SK-N-SH treated with all-trans-retinoic acid at 6 μM for 48 hours (cell line): Measurements from ENCODE around the gene PPARD.

Experiments
- ATAC-seq: fragments of 200-7000 bp; cut with Tn5 transposase; 3 replicates; pipeline ENCODE4 v1.9.1; 2020; ENCODE audit warnings: mild to moderate bottlenecking, moderate library complexity
- ARNTL ChIP-seq: fragments of 450-650 bp; formaldehyde crosslinking; IDR thresholded peaks from 2 replicates; pipeline ENCODE4 v1.5.0; 2020; ENCODE audit warnings: low read depth, mild to moderate bottlenecking, moderate library complexity, borderline replicate concordance
- CSDC2 ChIP-seq: fragments of 250-450 bp; sonication (Bioruptor Pico); IDR thresholded peaks from 2 replicates; pipeline ENCODE4 v1.5.0; 2020; ENCODE audit warnings: mild to moderate bottlenecking, moderate library complexity
- ESRRG ChIP-seq: fragments of 250-450 bp; sonication (Bioruptor Pico); IDR thresholded peaks from 2 replicates; pipeline ENCODE4 v1.6.1; 2021; ENCODE audit warnings: mild to moderate bottlenecking
- GLIS3 ChIP-seq: fragments of 250-450 bp; sonication (Bioruptor Pico); IDR thresholded peaks from 2 replicates; pipeline ENCODE4 v1.5.0; 2020; ENCODE audit warnings: mild to moderate bottlenecking, moderate library complexity
- ISL1 ChIP-seq: fragments of 250-450 bp; sonication (Bioruptor Pico); IDR thresholded peaks from 2 replicates; pipeline ENCODE4 v2.1.2; 2022; ENCODE audit warnings: mild to moderate bottlenecking, moderate library complexity
- OSR1 ChIP-seq: fragments of 250-450 bp; sonication (Bioruptor Pico); IDR thresholded peaks from 2 replicates; pipeline ENCODE4 v1.8.0; 2022; ENCODE audit warnings: moderate library complexity, mild to moderate bottlenecking, inconsistent platforms
- PPARA ChIP-seq: fragments of 250-450 bp; sonication (Bioruptor Pico); IDR thresholded peaks from 2 replicates; pipeline ENCODE4 v1.5.0; 2020; ENCODE audit warnings: mild to moderate bottlenecking, borderline replicate concordance
- RARB ChIP-seq: fragments of 250-450 bp; sonication (Bioruptor Pico); IDR thresholded peaks from 2 replicates; pipeline ENCODE4 v1.8.0; 2021; ENCODE audit warnings: mild to moderate bottlenecking, moderate library complexity
- SNAI2 ChIP-seq: fragments of 250-450 bp; sonication (Bioruptor Pico); IDR thresholded peaks from 2 replicates; pipeline ENCODE4 v1.5.0; 2020; ENCODE audit warnings: mild to moderate bottlenecking, moderate library complexity
- TCF4 ChIP-seq: fragments of 250-450 bp; sonication (Bioruptor Pico); IDR thresholded peaks from 2 replicates; pipeline ENCODE4 v1.8.0; 2021; ENCODE audit warnings: mild to moderate bottlenecking, moderate library complexity, borderline replicate concordance
- TOX ChIP-seq: fragments of 250-450 bp; sonication (Bioruptor Pico); IDR thresholded peaks from 2 replicates; pipeline ENCODE4 v1.8.0; 2021; ENCODE audit warnings: mild to moderate bottlenecking, moderate library complexity, borderline replicate concordance
- ZC3H10 ChIP-seq: fragments of 250-450 bp; sonication (Bioruptor Pico); IDR thresholded peaks from 2 replicates; pipeline ENCODE4 v1.5.1; 2021; ENCODE audit warnings: mild to moderate bottlenecking, moderate library complexity
- ZFP3 ChIP-seq: fragments of 250-450 bp; sonication (Bioruptor Pico); IDR thresholded peaks from 2 replicates; pipeline ENCODE4 v1.5.0; 2020; ENCODE audit warnings: mild to moderate bottlenecking, moderate library complexity
- ZFP30 ChIP-seq: fragments of 450-650 bp; formaldehyde crosslinking; IDR thresholded peaks from 2 replicates; pipeline ENCODE4 v1.5.0; 2022; ENCODE audit warnings: mild to moderate bottlenecking, moderate library complexity
- ZNF565 ChIP-seq: fragments of 450-650 bp; formaldehyde crosslinking; conservative IDR thresholded peaks from 2 replicates; pipeline ENCODE4 v1.5.0; 2020; ENCODE audit warnings: low read depth, mild to moderate bottlenecking, moderate library complexity
- ZNF70 ChIP-seq: fragments of 450-650 bp; formaldehyde crosslinking; IDR thresholded peaks from 2 replicates; pipeline ENCODE4 v1.5.0; 2020; ENCODE audit warnings: mild to moderate bottlenecking, moderate library complexity
- ZNF8 ChIP-seq: fragments of 450-650 bp; formaldehyde crosslinking; IDR thresholded peaks from 2 replicates; pipeline ENCODE4 v1.5.0; 2020; ENCODE audit warnings: mild to moderate bottlenecking, moderate library complexity
- TF ChIP-seq, protein P1 (sequence below): fragments of 250-450 bp; sonication (Bioruptor Pico); IDR thresholded peaks from 2 replicates; pipeline ENCODE4 v1.5.1; 2021; ENCODE audit warnings: mild to moderate bottlenecking, moderate library complexity
- TF ChIP-seq, protein P2 (sequence below): fragments of 250-450 bp; sonication (Bioruptor Pico); IDR thresholded peaks from 2 replicates; pipeline ENCODE4 v1.5.0; 2020; ENCODE audit warnings: mild to moderate bottlenecking, moderate library complexity
- TF ChIP-seq, protein P3 (sequence below): fragments of 250-450 bp; sonication (Bioruptor Pico); IDR thresholded peaks from 2 replicates; pipeline ENCODE4 v1.5.1; 2020; ENCODE audit warnings: low read depth, mild to moderate bottlenecking, moderate library complexity
- TF ChIP-seq, protein P4 (sequence below): fragments of 250-450 bp; sonication (Bioruptor Pico); IDR thresholded peaks from 2 replicates; pipeline ENCODE4 v1.8.0; 2020; ENCODE audit warnings: mild to moderate bottlenecking, moderate library complexity, borderline replicate concordance

Gene PPARD

DNA sequence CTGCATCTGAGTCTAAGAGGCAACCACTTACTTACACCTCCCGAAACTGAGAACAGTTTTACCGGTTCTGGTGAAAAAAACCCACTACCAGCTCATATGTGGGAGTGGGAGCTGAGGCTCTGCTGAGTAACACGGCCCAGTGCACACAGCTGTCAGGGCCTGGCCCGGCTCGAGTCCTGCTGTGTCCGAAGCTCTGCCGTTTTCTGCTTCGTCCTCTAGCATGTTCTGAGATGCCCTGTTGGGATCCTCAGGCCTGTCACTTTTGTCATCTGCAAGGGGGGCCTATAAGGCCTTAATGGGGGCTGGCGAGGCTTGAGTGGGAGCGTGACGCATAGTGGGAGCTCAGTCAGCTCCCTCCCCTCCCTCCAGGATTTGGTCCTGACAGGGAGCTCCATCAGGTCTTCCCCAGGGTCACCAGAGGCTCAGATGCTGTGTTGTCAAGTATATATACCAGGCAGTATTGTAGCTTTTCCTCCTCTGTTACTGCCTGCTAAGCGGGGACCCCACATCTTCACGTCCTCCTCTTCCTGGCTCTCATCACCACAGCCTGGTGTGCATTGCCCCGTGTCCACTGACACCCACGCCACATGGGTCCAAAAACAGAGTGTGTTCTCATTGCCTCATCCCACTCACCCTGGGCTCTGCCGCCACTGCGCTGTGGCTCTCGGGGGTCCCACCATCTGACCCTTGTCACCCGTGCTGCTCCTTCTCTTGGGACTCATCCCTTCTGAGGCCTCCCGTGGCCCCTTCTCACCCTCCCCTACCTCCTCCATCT lies 64.5 kb downstream of the PPARD start:
- no peak for ATAC-seq
- TF ChIP-seq, protein P1, sequence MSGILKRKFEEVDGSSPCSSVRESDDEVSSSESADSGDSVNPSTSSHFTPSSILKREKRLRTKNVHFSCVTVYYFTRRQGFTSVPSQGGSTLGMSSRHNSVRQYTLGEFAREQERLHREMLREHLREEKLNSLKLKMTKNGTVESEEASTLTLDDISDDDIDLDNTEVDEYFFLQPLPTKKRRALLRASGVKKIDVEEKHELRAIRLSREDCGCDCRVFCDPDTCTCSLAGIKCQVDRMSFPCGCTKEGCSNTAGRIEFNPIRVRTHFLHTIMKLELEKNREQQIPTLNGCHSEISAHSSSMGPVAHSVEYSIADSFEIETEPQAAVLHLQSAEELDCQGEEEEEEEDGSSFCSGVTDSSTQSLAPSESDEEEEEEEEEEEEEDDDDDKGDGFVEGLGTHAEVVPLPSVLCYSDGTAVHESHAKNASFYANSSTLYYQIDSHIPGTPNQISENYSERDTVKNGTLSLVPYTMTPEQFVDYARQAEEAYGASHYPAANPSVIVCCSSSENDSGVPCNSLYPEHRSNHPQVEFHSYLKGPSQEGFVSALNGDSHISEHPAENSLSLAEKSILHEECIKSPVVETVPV (CRISPR knock-in tag): no peak
- TF ChIP-seq SNAI2 (CRISPR knock-in tag) (no peak), TCF4 (CRISPR knock-in tag) (no peak), ZNF8 (no peak), ZFP30 (no peak), ZNF565 (CRISPR knock-in tag) (no peak), ZNF70 (no peak), PPARA (CRISPR knock-in tag) (no peak), RARB (CRISPR knock-in tag) (no peak), ZFP3 (CRISPR knock-in tag) (no peak), ISL1 (CRISPR knock-in tag) (no peak), ZC3H10 (CRISPR knock-in tag) (no peak), ARNTL (CRISPR knock-in tag) (no peak), CSDC2 (CRISPR knock-in tag) (no peak), ESRRG (no peak), OSR1 (CRISPR knock-in tag) (no peak)
- TF ChIP-seq, protein P2, sequence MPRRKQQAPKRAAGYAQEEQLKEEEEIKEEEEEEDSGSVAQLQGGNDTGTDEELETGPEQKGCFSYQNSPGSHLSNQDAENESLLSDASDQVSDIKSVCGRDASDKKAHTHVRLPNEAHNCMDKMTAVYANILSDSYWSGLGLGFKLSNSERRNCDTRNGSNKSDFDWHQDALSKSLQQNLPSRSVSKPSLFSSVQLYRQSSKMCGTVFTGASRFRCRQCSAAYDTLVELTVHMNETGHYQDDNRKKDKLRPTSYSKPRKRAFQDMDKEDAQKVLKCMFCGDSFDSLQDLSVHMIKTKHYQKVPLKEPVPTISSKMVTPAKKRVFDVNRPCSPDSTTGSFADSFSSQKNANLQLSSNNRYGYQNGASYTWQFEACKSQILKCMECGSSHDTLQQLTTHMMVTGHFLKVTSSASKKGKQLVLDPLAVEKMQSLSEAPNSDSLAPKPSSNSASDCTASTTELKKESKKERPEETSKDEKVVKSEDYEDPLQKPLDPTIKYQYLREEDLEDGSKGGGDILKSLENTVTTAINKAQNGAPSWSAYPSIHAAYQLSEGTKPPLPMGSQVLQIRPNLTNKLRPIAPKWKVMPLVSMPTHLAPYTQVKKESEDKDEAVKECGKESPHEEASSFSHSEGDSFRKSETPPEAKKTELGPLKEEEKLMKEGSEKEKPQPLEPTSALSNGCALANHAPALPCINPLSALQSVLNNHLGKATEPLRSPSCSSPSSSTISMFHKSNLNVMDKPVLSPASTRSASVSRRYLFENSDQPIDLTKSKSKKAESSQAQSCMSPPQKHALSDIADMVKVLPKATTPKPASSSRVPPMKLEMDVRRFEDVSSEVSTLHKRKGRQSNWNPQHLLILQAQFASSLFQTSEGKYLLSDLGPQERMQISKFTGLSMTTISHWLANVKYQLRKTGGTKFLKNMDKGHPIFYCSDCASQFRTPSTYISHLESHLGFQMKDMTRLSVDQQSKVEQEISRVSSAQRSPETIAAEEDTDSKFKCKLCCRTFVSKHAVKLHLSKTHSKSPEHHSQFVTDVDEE (CRISPR knock-in tag): no peak

DNA sequence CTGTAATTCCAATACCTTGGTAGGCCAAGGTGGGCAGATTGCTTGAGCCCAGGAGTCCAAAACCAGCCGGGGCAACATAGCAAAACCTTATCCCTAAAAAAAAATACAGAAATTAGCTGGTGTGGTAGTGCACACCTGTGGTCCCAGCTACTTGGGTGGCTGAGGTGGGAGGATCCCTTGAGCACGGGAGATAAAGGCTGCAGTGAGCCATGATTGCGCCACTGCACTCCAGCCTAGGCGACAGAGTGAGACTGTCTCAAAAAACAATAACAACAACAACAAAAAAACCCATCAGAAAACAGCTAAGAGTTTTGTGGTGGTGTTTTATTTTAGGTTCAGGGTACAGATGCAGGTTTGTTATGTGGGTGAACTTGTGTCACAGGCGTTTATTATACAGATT lies 66.9 kb downstream of the PPARD start:
- ATAC-seq: no peak
- TF ChIP-seq ESRRG (no peak), ZNF565 (CRISPR knock-in tag) (no peak), ZC3H10 (CRISPR knock-in tag) (no peak), CSDC2 (CRISPR knock-in tag) (no peak), GLIS3 (CRISPR knock-in tag) (no peak), OSR1 (CRISPR knock-in tag) (no peak), ZFP30 (no peak), PPARA (CRISPR knock-in tag) (no peak), SNAI2 (CRISPR knock-in tag) (no peak), RARB (CRISPR knock-in tag) (no peak), ZNF8 (no peak), TOX (CRISPR knock-in tag) (no peak)
- TF ChIP-seq, protein P2 (CRISPR knock-in tag): no peak
- TF ChIP-seq, protein P3, sequence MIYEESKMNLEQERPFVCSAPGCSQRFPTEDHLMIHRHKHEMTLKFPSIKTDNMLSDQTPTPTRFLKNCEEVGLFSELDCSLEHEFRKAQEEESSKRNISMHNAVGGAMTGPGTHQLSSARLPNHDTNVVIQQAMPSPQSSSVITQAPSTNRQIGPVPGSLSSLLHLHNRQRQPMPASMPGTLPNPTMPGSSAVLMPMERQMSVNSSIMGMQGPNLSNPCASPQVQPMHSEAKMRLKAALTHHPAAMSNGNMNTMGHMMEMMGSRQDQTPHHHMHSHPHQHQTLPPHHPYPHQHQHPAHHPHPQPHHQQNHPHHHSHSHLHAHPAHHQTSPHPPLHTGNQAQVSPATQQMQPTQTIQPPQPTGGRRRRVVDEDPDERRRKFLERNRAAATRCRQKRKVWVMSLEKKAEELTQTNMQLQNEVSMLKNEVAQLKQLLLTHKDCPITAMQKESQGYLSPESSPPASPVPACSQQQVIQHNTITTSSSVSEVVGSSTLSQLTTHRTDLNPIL (CRISPR knock-in tag): no peak
- TF ChIP-seq, protein P1 (CRISPR knock-in tag): no peak
- TF ChIP-seq, protein P4, sequence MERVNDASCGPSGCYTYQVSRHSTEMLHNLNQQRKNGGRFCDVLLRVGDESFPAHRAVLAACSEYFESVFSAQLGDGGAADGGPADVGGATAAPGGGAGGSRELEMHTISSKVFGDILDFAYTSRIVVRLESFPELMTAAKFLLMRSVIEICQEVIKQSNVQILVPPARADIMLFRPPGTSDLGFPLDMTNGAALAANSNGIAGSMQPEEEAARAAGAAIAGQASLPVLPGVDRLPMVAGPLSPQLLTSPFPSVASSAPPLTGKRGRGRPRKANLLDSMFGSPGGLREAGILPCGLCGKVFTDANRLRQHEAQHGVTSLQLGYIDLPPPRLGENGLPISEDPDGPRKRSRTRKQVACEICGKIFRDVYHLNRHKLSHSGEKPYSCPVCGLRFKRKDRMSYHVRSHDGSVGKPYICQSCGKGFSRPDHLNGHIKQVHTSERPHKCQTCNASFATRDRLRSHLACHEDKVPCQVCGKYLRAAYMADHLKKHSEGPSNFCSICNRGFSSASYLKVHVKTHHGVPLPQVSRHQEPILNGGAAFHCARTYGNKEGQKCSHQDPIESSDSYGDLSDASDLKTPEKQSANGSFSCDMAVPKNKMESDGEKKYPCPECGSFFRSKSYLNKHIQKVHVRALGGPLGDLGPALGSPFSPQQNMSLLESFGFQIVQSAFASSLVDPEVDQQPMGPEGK: no peak
